Epithelial cell of esophagus (primary cell): Measurements from ENCODE around the gene CLDN1.

ENCODE experiments used
- DNase-seq: peaks from one replicate; pipeline ENCODE4 v3.0.0; 2010; ENCODE audit warnings: low read depth
- H3K4me3 ChIP-seq: 2 replicates; pipeline ENCODE4 v1.5.1; 2011; ENCODE audit warnings: mild to moderate bottlenecking, low read length, control low read depth
- TF ChIP-seq, protein P1 (sequence below): IDR thresholded peaks from 2 replicates; pipeline ENCODE4 v1.5.1; 2011; ENCODE audit warnings: low read depth, mild to moderate bottlenecking, low read length, control low read depth, inconsistent platforms; ENCODE audit not compliant: insufficient read depth; ENCODE audit errors: missing control alignments

Gene CLDN1

DNA sequence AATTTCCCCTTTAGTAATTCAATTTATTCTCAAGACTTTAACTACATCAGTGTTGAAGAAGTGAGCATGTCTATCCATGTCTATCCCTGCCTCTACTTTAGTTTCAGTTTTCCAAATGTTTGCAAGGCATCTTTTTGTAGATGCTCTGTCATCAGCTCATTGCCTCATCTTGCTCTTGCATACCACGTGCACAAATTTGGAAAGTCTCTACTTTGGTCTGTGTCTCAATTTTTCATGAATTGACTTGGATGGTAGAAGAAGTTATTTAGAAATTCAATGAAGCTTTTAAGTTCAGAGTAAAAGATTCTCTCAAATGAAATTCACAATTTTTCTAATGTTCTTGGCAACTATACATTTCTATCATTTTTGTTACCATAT, 55.3 kb downstream of the CLDN1 start:
- TF ChIP-seq, protein P1, sequence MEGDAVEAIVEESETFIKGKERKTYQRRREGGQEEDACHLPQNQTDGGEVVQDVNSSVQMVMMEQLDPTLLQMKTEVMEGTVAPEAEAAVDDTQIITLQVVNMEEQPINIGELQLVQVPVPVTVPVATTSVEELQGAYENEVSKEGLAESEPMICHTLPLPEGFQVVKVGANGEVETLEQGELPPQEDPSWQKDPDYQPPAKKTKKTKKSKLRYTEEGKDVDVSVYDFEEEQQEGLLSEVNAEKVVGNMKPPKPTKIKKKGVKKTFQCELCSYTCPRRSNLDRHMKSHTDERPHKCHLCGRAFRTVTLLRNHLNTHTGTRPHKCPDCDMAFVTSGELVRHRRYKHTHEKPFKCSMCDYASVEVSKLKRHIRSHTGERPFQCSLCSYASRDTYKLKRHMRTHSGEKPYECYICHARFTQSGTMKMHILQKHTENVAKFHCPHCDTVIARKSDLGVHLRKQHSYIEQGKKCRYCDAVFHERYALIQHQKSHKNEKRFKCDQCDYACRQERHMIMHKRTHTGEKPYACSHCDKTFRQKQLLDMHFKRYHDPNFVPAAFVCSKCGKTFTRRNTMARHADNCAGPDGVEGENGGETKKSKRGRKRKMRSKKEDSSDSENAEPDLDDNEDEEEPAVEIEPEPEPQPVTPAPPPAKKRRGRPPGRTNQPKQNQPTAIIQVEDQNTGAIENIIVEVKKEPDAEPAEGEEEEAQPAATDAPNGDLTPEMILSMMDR = no peak
- DNase-seq = peak; percentile 33
- H3K4me3 ChIP-seq = no peak overlapping the region

DNA sequence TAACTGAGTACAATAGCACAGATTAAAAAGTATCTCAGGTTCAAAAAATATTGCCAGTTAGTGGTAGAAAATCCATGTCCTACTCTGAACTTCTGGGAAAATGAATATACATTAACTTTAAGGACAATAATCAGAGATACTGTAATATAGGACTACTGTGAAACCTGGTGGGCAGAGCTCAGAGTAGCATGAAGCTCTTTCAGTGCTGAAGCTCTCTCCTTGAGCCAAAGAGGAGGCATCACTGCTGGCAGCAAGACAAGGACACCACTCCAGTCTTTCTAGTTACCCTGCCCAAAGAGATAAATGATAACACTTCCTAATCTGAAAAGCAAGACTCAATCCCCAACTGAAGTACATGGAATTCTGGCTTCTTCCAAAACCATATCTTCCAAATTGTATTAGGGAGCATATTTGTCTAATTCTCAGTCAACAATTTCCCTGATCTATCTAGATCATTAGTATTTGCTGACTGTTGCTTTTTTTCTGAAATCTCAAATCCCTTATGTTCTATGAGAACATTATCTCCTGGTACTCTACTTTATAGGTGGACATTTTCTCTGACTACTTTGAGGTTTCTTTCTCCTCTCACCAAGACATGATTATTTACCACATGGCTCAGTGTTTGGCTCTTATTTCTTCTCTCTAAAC, 55.9 kb downstream of the CLDN1 start:
- H3K4me3 ChIP-seq = no peak overlapping the region

DNA sequence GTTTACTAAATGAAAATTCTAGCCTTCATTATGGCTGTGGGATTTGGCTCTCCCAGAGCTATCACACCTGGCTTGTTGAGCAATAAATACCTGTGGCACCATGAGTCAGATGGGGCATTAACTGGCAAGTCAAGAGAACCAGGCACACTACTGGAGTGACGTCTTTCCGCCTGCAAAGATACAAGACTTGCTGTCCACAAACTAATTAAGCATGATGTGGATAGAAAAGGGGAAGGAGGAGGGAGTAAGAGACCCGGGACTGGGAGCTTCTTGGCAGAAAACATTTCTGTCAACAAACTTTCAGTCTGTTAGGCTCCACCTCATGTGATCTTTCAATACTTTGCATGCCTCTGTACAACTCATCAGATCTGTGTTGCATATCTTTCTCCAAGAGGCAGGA, 56.5 kb downstream of the CLDN1 start:
- peak; percentile 99 for DNase-seq

More for the DNA sequence above, 55.9 kb downstream of the CLDN1 start:
- TF ChIP-seq, protein P1 = no peak
- DNase-seq = peak; percentile 8

DNA sequence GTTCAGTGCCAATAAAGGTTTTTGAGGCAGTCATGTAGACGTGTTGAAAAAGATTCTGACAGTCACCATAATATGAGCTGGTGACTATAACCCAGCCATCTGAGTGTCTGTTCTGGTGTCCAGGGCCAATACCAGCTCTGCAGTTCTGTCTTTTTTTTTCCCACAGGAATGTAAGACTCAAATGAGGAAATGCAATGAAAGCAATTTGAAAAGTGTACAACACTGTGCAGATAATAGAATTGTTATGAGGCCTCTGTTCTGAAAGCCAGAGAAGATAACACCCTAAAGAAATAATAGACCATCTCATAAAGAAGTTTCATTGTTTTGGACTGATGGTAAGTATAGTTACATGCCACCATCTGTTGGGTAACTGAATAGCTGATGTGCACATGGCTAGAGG, 57.1 kb downstream of the CLDN1 start:
- TF ChIP-seq, protein P1 = no peak
- no peak overlapping the region for H3K4me3 ChIP-seq
- DNase-seq = peak; percentile 38

More for the DNA sequence above, 56.5 kb downstream of the CLDN1 start:
- H3K4me3 ChIP-seq = no peak overlapping the region
- TF ChIP-seq, protein P1 = no peak

DNA sequence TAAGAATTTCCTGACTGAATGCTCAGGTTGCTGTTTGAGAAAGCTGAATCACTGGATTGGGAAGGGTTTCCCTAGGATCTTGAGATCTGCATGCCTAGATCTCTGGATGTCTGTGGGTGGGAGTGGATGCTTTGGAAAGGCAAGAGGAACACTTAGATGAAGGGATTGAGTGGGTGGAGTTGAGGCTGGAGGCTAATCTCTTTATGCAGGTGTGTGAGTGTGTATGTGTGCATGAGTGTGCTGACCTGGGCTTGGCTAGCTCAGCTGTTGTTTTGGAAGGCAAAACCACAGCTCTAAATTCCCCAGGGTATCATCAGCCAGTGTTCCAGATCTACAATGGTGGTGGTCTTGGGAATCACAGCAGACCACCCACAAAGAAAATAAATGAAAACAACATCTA, 60.5 kb downstream of the CLDN1 start:
- H3K4me3 ChIP-seq = no peak overlapping the region

DNA sequence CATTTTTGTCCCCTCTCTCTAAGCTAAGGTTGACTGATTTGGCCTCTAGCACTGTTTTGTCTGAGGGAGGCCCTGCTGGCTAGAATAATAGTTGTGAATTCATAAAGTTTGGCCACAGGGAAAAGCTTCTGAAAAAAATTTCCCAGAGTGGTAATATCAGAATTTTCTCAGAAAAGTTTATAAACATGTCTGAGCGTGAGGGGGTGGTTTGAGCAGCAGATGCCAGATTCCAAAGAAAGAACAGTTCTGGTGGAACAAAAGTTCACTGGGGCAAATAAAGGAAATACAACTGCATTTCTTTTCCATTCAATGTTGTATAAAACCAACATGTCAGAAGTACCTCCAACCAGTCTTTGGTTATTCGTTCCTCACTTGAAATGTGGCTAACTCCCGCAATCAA, 61.2 kb downstream of the CLDN1 start:
- DNase-seq = no peak

More for the DNA sequence above, 60.5 kb downstream of the CLDN1 start:
- TF ChIP-seq, protein P1 = no peak
- peak; percentile 61 for DNase-seq

DNA sequence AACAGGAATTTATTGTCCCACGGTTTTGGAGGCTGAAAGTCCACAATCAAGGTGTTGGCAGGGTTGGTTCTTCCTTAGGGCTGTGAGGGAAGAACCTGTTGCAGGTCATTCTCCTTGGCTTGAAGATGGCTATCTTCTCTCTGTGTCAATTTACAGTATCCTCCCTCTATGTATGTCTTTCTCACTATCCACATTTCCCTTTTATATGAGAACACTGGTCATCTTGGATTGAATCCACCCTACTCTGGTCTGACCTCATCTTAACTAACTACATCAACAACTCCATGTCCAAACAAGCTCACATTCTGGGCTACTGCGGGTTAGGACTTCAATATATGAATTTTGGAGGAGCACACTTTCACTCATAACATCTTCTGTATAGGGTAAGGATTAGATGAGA, 61.9 kb downstream of the CLDN1 start:
- no peak overlapping the region for H3K4me3 ChIP-seq
- TF ChIP-seq, protein P1 = no peak
- peak; percentile 10 for DNase-seq

More for the DNA sequence above, 61.2 kb downstream of the CLDN1 start:
- no peak overlapping the region for H3K4me3 ChIP-seq
- TF ChIP-seq, protein P1 = no peak
